Muscle of back (tissue), 11 donors: ENCODE data around the gene NEO1. TPM values are rescaled to one million over a fixed set of nuclear protein-coding genes. Genes with fewer than 3 reads are reported as not detected.
A peak's percentile ranks its signal among the peaks of the same experiment; 100 is the strongest.
"Not testable (repeated sequence)": the region's sequence is repeated elsewhere in the genome, so short reads cannot be mapped to it uniquely, and the experiment has no call there.

Source experiments
- DNase-seq, 3 donors: peaks; one replicate each; pipeline versions ENCODE4 v3.0.0 to v3.0.0-alpha.2; 2013
- polyA plus RNA-seq, 10 donors: library from polyadenylated mRNA; unstranded; fragments of 120-200 nt; gene quantifications; one replicate each; pipeline ENCODE4 v1.2.1, GENCODE V29; 2013; ENCODE audit not compliant: insufficient read length in 10 of 10

NEO1 gene
- polyA plus RNA-seq, 10 donors, result 45.1 to 57.4 (median 49.9) TPM

GRCh38 chr15:73200339-73200738, 148.1 kb downstream of the NEO1 start:
- DNase-seq, result no peak

GRCh38 chr15:73210630-73211029, 158.4 kb downstream of the NEO1 start:
- DNase-seq, result no peak

- no peak for DNase-seq
Observed at GRCh38 chr15:73212424-73212823, 160.2 kb downstream of the NEO1 start.

GRCh38 chr15:73221450-73221849, 169.2 kb downstream of the NEO1 start:
- not testable (repeated sequence) for DNase-seq

- DNase-seq, result no peak
Observed at GRCh38 chr15:73225358-73226015, 173.2 kb downstream of the NEO1 start.

GRCh38 chr15:73226093-73226814, 174.0 kb downstream of the NEO1 start:
- peak in 1 of 3 donors; percentile 11 for DNase-seq

- peak in 1 of 3 donors; percentile 19 for DNase-seq
Observed at GRCh38 chr15:73227433-73228056, 175.3 kb downstream of the NEO1 start.

- no peak for DNase-seq
Observed at GRCh38 chr15:73228128-73228646, 175.9 kb downstream of the NEO1 start.

GRCh38 chr15:73231661-73232419, 179.6 kb downstream of the NEO1 start:
- DNase-seq, result no peak

- peak in 1 of 3 donors; percentile 22 for DNase-seq
Observed at GRCh38 chr15:73232776-73233175, 180.5 kb downstream of the NEO1 start.

- DNase-seq, result no peak
Observed at GRCh38 chr15:73233623-73234022, 181.4 kb downstream of the NEO1 start.

- DNase-seq, result peak in 1 of 3 donors; percentile 7
Observed at GRCh38 chr15:73237910-73238309, 185.6 kb downstream of the NEO1 start.

GRCh38 chr15:73239564-73240215, 187.4 kb downstream of the NEO1 start:
- no peak for DNase-seq

- peak; percentile 51 to 79 (median 69) for DNase-seq
Observed at GRCh38 chr15:73240866-73241499, 188.7 kb downstream of the NEO1 start.

- no peak for DNase-seq
Observed at GRCh38 chr15:73244333-73244732, 192.1 kb downstream of the NEO1 start.

- DNase-seq, result no peak
Observed at GRCh38 chr15:73246439-73246838, 194.2 kb downstream of the NEO1 start.

- no peak for DNase-seq
Observed at GRCh38 chr15:73246898-73247297, 194.6 kb downstream of the NEO1 start.

- DNase-seq, result no peak
Observed at GRCh38 chr15:73247331-73247730, 195.1 kb downstream of the NEO1 start.

GRCh38 chr15:73249499-73249898, 197.2 kb downstream of the NEO1 start:
- no peak for DNase-seq

GRCh38 chr15:73254598-73254997, 202.3 kb downstream of the NEO1 start:
- DNase-seq, result no peak
